Measurements from ENCODE around the gene CD274.

CD274 gene

DNA sequence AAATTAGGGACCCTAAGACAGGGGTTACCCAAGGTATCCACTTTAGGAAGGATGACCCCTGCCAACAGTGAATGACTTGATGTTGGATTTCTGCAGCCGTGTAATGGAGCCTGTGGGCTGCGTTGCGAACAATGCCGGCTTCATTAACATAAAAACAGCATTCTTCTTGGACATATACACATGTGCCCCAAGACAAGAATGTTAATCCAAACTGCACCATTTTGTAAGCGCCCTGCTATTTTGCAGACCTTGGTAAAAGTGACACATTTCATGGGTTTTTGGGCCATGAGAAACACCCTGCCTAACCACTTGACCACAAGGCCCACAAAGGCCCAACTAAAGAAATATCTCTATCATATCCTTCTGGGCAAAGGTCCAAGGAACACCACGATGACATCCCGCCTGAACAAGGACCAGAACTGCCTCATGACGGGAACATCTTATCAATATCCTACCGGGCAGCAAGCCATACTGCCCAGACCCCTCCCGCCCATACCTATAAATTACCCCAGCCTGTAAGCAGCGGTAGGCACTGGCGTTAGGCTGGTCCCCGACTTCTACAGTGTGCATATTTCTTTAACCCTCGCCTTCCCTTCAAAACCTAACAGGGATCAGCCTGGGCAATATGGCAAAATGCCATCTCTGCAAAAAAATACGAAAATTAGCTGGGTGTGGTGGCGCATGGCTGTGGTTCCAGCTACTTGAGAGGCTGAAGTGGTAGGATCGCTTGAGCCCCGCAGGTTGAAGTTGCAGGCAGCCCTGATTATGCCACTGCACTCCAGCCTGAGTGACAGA is 50.3 kb downstream of the CD274 start:
- peak; percentile 32 for DNase-seq (ENCODE audit: low spot score)

DNA sequence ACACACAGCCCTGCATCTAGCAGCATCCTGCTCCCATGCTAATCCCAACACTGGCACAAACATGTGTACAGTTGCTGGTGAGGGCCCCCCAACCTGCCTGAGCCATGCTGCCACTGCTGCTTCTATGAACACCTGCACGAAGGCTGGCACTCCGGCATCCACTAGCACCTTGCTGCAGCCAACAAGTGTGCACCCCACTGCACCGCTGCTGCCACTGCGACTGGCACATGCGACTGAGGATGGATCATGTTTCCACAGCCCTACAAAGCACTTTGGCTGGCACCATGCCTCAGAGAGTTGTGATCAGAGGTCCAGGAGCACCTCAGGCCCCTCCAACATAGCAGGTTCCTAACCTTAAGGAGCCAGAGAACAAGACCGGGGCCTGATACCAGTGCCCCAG is 52.2 kb downstream of the CD274 start:
- no peak for DNase-seq (ENCODE audit: low spot score)

DNA sequence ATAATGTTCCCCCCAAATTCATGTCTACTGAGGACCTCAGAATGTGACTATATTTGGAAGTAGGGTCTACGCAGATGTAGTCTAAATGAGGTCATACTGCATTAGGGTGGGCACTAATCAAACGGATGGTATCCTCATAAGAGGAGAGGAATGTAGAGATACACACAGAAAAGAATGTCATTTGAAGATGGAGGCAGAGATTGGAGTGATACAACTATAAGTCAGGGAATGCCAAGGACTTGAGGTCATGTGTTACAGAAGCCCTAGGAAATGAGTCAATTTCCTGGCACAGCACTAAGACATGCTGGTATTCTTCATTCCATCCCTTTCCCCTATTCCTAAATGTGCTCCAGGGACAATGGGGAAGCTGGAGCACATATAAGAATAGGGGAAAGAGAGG is 59.2 kb downstream of the CD274 start:
- peak; percentile 97 for DNase-seq (ENCODE audit: low spot score)

DNA sequence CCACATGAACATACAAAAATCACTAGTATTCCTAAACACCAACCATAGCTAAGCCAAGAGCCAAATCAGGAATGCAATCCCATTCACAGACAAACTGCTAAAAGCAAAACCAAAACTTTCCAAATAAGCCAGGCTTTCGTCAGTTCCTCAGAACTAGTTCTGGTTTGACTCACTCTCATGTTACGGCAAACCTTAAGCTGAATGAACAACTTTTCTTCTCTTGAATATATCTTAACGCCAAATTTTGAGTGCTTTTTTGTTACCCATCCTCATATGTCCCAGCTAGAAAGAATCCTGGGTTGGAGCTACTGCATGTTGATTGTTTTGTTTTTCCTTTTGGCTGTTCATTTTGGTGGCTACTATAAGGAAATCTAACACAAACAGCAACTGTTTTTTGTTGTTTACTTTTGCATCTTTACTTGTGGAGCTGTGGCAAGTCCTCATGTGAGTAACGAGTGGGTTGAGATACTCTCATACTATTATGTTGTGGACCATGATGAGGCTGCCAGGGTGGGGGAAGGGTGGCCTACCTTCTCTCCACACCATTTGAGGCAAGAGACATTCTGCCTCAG is 60.1 kb downstream of the CD274 start, which contains the start of gene PDCD1LG2:
PDCD1LG2 (plus strand) TSS at position 172 of the 572 bp plus-strand sequence. CDS start 12,016 bp downstream, outside the sequence.
- peak; percentile 36 for DNase-seq (ENCODE audit: low spot score)

DNA sequence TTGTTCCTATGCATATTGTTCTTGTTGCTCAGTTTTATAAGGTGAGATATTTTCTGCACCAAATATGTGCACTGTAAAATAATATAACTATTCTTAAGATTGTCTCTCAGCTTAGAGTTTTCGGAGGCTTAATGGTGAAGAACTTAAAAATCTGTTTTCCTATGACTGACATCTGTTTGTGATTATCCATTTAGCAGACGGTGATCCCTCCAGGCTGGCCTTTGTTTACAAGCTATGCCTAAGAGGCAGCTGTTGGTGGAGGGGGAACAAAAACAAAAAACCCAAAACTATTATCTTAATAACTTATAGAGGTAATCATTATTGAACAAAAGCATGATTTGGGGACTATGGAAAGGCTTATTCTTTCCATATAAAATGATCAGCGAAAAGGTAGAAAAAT is 60.6 kb downstream of the CD274 start:
- DNase-seq (ENCODE audit: low spot score) = no peak

DNA sequence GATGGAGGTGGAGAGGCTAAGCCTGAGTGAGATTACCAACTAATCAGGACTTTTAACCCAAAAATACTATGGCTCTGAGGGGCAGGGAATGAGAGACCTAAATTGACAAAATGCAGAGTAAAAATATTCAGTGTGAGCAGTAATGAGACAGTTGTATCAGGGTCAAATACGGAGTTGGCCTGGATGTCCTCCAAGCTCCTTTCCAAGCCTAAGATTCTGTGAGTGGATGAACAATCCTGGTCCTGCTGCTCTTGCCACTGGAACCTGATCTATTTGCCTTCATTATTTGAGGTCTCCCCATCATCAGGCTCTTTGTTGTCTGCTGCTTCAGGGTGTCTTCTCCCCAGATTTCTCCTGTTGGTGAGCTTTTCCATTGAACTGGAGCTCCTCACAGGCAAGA is 61.1 kb downstream of the CD274 start:
- DNase-seq (ENCODE audit: low spot score) = no peak

DNA sequence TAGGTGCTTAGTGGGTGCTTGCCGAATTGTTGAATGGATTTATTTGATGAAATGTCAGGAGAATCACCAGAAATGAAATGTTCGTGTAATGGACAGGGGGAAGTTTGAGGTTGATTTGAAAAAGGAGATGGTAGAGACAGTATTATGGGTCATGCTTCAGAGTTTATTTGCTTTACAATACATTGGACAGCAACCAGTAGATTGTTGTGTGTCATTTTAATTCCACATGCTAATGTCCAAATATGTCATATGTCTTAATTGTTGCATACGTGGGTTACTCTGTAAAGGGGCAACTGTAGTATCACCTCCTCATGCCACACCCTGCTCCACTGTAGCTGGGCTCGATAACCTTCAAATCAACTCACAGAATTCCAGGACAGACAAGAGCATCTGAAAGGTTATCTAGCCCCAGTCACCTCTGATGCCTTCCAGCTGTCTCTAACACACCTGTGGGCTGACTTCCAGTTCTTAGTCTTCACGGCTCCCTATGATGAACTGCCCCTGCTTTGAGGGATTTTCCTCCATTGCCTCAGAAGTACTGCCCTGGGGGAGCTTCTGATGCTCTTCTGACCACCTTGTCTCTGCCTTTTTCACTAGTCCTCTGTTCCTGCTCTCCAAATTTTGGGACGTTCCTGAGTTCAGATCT is 61.7 kb downstream of the CD274 start:
- no peak for DNase-seq (ENCODE audit: low spot score)

DNA sequence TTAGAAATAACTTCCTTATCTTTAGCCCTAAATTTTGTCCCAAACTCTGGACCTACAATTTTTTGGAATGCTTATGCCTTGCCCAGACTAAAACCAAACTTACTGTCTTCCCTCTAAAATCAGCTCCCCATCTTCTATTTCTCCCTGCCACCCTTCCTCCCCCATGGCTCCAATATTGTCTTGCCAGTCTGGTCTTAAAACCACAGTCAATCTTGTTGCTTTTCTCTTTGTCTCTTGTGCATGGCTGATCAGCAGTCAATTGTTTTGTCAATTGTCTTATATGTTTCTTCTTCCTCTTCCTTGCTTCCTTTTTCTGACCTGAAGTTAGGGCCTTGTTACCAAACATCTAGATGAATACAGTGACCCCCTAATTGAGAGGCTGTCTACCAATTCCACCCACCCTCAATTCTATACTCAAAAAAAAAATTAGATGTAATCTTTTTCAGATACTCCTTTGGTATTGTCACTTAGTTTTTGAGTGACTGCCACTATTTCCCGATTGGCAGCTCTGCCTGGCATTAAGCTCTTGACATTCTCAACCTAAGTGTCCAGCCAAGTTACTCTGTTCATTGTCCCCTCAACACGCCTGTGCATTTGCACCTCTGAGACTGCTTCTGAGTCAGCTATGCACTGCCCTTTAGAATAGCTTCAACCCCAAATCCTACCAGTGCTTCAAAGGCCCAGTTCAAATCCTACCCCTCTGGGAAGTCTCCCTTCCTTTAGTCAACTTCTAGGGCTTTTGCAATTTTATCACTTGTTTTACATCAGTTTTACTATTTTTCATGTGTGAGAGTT is 62.5 kb downstream of the CD274 start:
- DNase-seq (ENCODE audit: low spot score) = no peak

DNA sequence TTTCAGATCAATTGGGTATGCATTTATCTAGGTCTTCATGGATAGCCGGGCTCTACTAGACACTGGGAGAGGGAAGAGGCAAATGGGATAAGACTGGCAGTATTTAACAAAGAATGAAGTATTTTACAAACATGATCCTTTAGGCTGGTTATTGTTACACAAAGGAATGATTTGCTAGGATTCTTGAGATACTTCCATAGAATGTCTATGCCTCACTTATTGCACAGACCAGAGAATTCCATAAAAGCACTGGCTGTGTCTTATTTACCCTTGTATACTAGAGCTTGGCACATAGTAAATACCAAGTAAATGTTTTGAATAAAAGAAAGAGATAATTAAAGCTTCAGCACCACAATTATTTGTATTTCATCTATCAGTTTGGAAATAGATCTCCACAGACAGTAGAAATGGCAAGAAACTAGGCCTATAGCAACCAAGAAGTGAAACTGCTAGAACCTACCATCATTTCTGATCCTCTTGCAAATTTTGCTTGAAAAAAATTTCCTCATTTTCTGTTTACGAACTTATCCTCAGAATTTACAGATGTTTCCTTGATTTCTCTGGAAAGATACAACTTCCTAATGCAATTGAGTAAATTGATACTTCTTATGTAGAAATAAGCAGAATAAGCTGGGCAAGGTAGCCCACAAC is 63.7 kb downstream of the CD274 start:
- no peak for DNase-seq (ENCODE audit: low spot score)

DNA sequence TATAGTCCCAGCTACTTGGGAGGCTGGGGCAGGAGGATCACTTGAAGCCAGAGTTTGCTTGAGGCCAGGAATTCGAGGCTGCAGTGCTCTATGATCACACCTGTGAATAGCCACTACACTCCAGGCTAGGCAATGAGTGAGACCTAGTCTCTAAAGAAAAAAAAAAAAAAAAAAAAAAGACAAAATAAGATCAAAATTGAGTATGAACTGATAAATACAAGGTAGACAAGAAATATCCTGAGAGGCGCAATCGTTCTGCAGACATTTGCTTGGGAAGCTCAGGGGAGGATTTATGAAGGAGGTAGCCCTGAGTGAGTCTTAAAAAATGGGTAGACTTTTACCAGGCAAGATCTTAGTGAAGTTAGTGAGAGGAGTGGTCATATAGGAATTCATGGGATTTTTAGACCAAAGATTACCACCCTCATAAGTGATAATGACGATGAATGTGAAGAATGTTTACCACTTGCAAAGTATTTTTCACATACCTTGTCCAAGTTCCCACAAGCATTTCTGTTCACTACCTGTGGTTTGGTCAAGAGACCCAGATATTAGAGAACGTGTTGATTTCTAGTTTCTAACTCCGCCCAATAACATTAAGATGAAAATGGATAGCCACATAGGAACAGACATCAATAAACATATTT is 64.4 kb downstream of the CD274 start:
- DNase-seq (ENCODE audit: low spot score) = no peak

DNA sequence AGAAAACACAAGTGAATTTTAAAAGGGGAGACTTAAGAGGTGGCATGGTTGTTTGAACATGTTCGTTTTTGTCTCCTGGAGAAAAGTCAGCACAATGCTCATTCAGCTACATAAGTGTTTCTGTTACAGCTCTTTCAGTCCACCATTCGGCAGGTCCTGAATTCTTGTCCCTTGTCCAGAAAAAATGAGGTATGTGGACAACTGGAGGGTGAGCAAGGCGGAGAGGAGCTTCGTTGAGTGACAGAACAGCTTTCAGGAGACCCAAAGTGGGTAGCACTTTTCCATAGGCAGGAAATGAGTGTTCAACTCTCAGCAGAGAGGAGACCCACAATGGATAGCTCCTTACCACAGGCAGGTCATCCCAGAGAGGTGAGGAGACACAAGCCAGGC is 64.9 kb downstream of the CD274 start:
- DNase-seq (ENCODE audit: low spot score) = no peak

DNA sequence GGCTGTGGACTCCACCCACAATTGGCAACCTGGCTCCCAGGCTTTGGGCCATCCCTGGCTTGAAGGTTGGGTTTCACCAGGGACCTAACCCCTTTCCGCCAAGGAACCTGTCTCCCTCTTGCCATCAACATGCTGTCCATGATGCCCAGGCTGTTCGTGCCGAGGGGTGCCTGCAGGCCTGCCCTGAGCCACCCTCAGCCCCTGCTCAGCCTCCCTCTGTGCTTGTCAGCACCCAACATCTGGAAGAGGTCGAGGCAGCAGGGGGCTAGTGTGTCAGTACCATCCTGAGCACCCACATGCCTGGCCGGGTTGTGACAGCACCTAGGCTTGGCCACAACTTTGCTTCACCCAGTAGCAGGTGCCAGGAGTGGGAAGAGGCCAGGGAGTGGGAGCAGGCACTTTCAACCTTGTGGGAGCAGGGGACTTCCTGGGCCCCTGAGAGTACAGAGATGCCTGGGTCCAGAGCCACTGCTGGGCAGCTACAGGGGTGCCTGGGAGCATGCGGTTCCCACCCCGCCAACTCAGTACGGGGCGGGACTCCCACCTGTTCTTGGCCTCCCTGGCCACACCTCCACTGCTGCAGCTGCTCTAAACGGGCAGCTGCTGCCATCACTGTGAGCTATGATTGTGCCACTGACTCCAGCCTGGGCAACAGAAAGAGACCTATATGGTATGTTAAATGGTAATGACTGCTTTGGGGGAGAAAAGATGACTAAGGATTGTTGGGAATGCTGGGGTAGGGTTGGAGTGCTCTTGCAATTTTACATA is 66.3 kb downstream of the CD274 start:
- no peak for DNase-seq (ENCODE audit: low spot score)

DNA sequence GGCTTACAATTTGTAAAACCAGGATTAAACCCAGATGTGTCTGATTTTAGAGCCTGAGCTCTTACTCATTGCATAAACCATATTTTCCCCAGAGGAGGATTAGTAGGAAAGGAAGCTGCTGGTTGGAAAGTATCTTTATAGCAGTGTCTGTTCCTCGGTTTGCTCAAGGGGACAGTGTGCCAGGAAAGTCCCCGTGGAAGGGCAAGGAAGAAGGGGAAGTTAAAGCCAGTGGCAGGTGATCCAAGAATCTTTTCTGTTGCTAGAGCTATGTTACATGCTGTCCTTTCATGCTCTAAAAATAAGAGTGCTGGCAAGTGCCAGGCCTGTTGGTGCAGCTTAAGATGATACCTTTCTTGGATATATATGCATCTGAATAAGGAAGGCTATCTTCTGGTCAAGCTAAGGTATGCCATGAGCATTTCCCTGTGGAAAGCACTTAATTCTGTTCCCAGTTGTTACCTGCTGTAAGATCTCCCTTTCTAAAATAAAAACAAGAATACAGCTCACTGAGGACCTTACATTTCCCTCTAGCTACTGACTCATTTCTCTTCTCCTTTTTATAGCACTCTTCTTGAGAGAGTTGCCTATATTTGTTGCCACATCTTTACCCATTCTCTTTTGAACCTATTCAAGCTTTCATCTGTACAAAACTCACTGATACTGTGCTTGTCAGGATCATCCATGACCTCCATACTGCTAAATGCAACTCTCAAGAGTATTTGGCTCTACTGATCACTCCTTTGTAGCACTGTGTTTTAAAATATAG is 68.0 kb downstream of the CD274 start:
- no peak for DNase-seq (ENCODE audit: low spot score)

DNA sequence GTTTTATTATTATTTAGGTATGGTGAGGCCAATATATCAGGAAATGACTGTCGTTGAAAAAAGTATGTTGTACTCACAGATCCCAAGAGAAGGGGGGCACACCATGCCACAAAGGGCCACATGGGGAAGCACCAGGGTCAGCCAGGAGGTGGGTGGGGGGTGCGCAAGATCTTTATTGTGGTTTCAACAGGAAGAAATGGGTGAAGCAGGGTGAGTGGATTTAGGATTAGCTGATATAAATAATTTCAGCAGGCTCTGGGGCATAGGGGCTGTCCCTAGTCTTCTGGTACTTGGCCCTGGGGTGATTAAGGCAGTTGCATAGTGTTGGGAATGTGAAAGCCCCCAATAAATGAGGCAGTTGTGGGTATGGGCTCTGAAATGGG is 68.6 kb downstream of the CD274 start:
- no peak for DNase-seq (ENCODE audit: low spot score)

Measured in kidney capillary endothelial cell (primary cell).